HG03139 (cell line): ENCODE data around the gene MYBPC2.
A peak's percentile ranks its signal among the peaks of the same experiment; 100 is the strongest.

Experiments used
- ATAC-seq: cut with Tn5 transposase; IDR thresholded peaks from one replicate; pipeline ENCODE4 v1.9.1; 2021; ENCODE audit not compliant: unreplicated experiment

The MYBPC2 gene

DNA sequence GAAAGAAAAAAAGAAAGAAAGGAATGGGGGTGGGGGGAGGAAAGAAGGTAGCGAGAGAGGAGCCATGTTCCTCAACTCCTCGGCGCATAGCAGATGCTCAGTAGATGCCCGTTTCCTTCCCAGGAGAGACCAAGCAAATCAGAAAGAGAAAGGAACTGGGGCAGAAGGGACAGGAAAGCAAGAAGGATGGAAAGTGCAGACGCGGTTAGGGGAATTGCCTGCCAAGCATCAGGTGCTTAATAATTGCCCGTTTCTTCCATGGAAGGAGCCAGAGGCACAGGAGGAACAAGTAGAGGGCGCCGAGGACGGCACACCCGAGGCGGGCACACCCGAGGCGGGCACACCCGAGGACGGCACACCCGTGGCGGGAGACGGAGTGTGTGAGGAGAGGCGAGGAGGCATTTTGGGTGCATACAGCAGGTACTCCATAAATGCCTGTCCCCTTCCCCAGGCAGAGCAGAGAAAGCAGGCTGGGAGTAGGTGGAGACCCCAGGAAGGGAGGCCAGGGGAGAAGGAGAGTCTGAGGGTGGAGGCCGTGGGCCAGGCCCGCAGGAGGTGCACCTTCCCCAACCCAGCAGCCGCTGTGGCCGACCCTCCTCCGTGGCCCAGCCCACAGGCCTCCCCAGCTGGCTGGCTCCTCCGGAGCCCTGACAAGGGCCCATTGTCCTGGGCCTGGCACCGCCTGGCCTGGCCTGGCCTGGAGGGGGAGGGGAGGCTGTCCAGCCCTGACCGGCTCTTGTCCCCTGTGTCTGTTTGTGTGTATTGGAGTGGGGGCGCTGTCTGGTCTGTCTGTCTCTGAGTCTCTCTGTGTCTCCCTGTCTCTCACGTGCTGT, 63.7 kb downstream of the MYBPC2 start:
- no peak for ATAC-seq

- no peak for ATAC-seq
These were observed 64.3 kb downstream of the MYBPC2 start for GRCh38 chr19:50497022-50497405.

DNA sequence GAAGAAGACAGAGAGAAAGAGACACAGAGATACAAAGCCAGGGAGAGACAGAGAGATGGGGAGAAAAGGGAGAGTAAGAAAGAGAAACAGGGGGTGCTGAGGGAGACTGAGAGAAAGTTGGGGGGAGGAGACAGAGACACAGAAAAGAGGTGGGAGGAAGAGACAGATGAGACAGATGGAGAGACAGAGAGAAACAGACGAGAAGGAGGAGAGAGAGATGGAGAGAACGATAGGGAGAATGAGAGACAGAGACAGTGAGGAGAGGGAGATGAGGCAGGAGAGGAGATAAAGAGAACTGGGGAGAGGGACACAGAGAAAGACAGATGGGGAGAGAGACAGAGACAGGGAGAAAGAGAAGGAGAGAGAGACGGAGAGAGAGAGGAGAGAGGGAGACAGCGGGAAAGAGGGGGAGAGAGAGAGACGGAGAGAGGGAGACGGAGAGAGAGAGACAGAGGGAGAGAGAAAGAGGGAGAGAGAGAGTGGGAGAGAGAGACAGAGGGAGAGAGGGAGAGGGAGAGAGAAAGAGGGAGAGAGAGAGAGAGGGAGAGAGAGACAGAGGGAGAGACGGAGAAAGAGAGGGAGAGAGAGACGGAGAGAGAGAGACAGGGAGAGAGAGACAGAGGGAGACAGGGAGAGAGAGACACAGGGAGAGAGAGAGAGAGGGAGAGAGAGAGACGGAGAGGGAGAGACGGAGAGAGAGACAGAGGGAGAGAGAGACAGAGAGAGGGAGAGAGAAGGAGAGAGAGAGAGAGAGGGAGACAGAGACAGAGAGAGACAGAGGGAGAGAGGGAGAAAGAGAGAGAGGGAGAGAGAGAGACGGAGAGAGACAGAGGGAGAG, 65.7 kb downstream of the MYBPC2 start:
- ATAC-seq: no peak

- no peak for ATAC-seq
These were observed 67.5 kb downstream of the MYBPC2 start for GRCh38 chr19:50500060-50500752.

- no peak for ATAC-seq
These were observed 68.1 kb downstream of the MYBPC2 start for GRCh38 chr19:50500753-50501151.

DNA sequence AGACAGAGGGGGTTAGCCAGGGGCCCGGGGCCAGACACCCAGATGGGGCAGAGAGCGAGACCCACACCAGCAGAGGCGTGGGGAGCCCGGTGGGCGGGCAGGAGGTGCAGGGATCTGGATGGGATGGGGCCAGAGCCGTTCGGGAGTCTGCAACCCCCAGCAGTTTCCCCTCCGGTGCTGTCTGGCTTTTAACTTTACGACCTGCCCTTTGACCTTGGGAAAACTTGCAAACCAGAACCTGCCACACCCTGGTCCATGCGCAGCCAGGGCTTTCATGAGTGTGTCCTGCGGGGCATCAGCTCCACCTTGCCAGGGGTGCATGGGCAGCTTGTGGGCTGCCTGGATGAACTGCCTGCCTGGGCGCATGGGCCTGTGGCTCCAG, 68.5 kb downstream of the MYBPC2 start:
- no peak for ATAC-seq

GRCh38 chr19:50501568-50502475, 69.1 kb downstream of the MYBPC2 start:
- no peak for ATAC-seq

DNA sequence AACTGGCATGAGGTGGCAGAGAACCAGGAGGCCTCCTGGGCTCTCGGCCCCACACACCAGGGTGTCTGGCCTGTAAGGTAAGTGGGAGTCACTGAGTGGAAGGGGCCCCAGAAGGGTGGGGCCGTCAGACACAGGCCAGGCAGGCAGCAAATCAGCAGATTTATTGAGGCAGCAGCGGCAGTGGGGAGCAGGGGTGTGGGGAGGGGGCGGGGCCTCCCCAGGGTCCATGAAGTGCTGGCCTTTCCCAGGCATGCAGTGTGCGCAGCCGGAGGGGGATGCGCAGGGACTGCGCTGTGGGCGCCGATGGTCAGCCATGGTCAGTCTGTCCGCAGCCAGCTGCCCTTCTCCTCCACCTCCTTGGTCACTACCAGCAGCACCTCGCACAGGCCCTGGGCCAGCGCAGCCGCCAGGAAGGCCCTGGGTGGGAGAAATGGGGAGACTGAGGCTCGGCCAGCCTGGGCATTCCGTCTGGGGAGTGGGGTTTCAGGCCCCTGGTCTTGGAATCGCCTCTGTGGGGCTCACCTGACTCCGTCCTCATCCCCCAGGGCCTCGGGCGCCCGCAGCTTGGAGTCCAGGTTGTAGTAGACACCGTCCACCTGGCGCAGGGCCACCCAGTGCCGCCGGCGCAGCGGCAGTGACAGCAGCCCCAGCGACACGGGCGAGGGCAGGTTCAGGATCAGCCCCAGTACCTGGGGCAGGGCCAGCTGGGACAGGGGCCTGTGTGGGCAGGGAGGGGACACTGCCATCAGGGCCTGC, 73.3 kb downstream of the MYBPC2 start:
- ATAC-seq: no peak

GRCh38 chr19:50506700-50507099, 74.0 kb downstream of the MYBPC2 start:
- no peak for ATAC-seq

DNA sequence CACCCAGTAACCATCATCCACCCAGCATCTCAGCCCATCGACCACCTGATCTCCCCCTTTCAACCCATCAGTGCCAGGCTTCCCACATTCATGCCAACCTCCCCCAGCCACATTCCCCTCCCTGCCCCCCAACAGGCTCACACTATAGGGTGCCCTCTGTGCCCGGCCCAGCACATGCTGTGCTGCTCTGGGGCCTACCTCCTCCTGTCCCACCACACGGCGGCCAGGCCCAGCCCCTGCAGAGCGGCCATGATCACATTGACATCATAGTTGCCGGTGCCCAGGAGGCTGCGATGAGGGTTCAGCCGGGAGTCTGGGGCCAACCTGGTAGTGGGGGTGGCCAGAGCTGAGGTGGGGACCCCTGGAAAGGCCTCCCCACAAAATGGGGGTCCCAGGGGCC, 74.7 kb downstream of the MYBPC2 start:
- no peak for ATAC-seq

DNA sequence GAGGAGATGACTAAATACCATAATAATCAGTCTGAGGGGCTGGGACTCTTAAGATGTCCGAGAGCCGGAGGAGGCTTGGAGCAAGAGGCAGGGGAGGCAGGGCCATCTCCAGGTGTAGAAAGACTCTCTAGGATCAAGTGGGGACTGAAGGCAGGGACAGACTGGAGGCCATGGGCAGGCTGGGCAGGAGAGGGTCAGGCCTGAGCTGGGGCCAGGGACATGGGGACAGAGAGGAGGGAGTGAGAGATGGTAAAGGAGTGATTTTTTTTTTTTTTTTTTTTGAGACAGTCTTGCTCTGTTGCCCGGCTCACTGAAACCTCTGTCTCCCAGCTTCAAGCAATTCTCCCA, 76.1 kb downstream of the MYBPC2 start:
- no peak for ATAC-seq

DNA sequence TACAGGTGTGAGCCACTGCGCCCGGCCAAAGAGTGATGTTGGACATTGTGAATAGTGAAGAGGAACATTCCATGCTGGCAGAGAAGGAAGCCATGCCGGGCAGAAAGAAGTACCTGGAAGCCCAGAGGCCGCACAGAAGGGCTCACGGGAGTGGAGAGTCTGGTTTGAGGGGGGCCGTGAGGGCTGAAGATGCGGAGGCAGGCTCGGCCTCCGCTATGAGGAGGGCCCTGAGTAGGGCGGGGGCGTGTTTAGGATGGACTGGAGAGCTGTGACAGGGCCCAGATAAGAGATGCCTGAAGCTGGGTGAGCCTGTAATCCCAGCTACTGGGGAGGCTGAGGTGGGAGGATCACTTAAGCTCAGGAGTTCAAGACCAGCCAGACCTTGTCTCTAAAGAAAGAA, 76.7 kb downstream of the MYBPC2 start:
- ATAC-seq: no peak

DNA sequence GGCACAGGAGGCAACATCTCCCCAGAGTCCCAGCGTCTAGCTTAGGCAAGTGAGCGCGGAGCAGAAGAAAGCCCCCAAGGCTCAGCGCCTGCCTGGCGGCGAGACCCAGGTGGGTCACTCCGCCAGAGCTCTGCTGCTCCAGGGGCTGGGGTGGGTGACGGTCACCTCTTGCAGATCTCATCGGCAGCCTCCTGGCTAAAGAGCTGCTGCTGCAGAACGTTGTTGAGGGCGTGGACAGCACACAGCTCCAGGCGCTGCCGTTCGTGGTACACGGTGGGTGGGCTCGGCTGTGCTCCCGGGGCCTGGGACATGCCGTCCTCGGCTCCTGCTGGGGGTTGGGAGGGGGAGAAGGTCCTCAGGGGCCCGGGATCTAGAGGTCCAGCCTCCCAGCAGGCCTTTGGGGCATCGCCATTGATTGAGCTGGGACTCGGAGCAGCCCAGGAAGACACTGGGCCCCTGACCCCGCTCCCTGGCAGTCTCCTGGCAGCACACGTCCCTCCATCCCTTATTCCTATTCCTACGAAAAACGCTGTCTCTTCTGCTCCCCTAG, 77.5 kb downstream of the MYBPC2 start:
- no peak for ATAC-seq

DNA sequence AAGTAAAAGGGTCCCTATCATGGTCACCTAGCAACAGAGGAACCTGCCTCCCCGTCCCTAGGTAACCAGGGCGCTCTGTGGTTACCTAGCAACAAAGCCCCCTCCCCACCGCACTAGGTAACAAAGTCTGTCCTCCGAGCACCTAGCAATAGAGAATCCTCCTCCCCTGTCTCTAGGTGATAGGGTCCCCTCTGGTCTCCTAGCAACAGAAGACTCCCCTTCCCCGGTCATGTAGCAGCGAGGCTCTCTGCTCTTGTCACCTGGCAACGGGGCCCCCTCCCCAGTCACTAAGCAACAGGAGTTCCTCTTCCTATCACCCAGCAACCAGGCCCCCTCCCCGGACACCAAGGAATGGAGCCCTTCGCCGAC, 78.0 kb downstream of the MYBPC2 start:
- ATAC-seq: no peak

GRCh38 chr19:50511069-50511822, 78.6 kb downstream of the MYBPC2 start, which contains the start of gene JOSD2:
TSS of gene JOSD2 (minus strand) at chr19:50511191. CDS start at chr19:50510431, 760 bp downstream.
- peak; percentile 86 for ATAC-seq

- ATAC-seq: no peak
These were observed 79.7 kb downstream of the MYBPC2 start for GRCh38 chr19:50512112-50512998.

DNA sequence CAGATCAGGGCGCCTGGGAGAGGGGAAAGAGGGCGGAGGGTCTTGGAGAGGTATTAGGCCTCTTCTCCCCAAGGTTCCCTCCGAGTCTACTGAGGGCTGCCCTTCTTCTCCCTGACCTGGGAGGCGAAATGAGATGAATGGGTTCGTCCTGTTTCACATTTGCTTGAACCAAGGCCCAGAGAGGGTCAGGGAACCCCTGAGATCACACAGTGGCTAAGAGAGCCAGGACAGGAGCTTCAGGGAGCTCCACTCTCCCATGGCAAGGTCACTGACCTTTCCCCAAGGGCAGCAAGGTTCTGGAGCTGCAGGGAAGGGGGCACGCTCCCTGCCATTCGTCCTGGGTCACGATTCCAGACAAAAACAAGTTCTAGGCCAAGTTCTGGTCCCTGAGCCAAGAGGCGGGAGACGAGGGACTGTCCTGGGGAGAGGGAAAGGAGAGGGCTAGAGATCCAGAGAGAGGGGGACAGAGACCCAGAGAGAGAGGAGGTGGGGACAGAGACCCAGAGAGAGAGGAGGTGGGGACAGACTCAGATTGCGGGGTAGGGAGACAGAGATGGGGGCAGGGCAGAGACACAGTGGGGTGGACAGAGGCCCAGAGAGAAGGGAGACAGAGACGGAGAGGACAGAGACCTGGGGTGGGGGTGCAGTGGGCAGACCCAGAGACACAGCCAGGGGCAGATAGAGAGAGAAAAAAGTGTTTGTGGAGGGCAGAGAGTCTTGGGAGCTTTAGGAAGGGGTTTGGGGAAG, 80.5 kb downstream of the MYBPC2 start:
- no peak for ATAC-seq
